ENCODE results near the gene PTPN6.
A peak's percentile ranks its signal among the peaks of the same experiment; 100 is the strongest.

The PTPN6 gene

DNA sequence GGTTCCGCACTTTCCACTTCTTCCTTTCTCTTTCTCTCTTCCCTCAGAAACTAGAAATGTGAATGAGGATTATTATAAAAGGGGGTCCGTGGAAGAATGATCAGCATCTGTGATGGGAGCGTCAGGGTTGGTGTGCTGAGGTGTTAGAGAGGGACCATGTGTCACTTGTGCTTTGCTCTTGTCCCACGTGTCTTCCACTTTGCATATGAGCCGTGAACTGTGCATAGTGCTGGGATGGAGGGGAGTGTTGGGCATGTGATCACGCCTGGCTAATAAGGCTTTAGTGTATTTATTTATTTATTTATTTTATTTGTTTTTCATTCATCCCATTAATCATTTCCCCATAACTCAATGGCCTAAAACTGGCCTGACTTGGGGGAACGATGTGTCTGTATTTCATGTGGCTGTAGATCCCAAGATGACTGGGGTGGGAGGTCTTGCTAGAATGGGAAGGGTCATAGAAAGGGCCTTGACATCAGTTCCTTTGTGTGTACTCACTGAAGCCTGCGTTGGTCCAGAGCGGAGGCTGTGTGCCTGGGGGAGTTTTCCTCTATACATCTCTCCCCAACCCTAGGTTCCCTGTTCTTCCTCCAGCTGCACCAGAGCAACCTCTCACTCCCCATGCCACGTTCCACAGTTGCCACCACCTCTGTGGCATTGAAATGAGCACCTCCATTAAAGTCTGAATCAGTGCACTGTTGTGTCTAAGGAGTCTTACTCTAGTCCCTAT, 28.0 kb upstream of the PTPN6 start:
- no peak for DNase-seq

DNA sequence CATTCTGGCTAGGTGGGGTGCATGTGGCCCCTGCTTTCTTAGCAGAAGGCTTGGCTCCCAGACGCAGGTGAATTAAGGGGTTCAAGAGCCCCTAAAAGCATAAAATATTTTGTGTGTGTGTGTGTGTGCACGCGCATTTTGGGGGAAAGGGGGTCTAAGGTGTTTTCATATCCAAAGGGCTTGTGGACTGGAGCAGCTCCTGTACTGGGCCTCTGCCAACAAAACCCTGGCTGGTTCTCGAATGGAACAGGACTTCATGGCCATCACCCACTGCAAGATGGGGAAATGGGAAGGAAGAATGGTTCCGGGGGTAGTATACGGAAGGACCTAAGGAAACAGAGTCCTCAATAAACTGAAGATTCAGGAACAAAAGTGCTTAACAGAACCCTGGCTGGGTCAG, 27.3 kb upstream of the PTPN6 start:
- no peak for DNase-seq

DNA sequence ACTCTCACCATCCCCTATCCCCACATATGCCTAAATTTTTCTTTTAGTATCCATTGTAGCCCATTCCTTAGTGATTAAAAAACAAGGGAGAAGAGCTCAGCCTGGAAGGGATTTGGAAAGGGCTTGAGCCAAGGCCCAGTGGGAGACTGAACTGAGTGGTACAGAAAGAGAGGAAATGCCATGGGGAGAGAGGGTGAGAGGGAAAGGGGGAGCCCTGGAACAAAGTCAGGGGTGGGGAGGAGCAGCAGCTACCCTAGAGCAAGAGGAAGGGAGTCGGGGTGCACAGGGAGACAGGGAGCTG, 26.0 kb upstream of the PTPN6 start:
- no peak for DNase-seq

DNA sequence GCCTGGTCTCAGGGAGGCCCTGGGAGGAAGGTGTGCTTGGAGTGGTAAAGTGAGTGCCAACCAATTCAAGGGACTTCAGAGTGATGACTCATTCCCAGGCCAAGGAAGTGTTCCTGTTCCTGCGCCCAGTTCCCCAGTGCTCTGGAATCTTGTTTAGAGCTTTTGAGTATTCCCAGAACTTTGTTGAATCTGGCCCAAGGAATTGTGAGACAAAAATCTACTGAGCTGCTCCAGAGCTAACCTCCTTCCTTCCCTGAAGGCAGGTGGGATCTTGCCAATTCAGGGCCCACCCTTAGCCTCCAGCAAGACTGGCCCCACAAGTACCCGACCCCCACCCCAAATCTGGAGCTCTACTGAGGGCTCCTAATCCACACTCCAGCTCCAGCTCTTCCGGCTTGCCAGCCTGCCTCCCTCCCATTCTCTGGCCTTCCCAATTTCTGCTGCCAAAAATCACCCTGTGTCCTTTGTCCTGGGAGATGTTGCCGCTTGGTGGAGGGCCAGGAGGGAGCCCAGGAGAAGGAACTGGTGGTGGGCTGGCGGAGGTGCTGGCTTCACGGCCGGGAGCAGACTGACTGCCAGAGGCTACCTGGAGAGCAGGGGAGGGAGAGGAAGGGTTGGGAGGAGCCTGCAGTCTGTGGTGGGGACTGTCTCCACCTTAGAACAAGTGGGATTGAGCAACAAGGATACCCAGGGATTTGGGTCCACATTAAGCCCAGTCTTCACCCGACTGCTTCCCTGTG, 25.4 kb upstream of the PTPN6 start:
- DNase-seq, result peak; percentile 78

DNA sequence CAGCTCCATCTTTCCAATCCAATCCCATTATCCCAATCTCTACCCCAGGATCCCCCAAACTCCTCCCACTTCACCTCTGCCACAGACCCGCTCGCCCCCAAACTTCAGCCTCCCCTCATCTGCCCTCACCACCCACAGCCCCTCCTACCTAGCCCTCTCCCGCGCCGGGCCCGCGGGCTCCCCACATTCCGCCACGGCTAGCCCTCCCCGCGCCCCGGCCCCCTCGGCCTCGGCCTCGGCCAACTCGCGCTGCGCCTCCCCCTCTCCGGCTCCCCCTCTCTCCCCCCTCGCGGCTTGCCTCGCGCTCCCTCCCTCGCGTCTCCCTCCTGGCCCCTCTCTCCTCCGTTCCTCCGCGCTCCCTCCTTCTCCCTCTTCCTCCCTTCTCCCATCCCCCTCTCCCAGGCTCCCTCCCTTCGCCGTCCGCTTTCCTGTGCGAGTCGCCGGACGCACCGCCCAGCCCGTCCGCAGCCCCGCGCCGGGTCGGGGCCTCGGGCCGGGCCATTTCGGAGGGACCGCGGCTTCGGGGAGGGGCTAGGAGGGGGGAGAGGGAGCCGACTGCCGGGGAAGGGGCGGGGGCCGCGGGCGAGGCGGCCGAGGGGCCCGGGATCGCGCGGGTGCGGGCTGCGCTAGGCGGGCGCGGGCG, 23.7 kb upstream of the PTPN6 start, which contains the start of gene ATN1:
Gene ATN1, plus strand, starts transcription at position 581 of the 643 bp plus-strand sequence. CDS start 6,043 bp downstream, outside the sequence.
- DNase-seq, result peak; percentile 85

DNA sequence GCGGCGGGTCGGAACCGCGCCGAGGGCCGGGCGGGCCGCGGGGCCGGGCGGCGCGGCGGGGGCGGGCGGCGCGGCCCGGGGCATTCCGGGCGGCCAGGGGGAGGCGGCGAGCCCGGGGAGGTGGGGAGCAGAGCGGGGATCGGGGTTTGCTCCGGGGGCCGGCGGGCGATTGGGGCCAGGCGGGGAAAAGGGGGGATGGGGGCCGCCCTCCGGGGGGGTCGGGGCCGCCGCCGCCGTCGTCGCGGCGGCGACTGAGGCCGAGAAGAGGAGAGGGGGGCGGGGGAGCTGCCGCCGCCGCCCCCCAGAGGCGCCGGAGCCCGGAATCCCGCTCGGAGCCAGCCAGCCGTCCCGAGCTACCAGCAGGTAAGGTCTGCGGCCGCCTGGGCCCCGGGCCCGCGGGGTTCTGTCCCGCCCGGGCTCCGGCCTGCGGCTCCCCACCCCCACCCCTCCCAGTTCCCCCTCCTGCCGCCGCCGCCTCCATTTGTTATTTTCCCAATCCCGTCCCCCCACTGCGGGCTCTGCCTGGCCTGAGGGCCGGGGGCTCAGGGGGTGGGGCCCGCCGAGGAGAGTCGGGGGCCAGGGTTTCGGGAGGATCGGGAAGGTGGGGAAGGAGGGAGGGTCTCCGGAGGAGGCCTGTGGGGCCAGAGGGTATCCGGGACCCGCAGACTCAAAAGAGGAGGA, 23.0 kb upstream of the PTPN6 start:
- peak; percentile 31 for DNase-seq

DNA sequence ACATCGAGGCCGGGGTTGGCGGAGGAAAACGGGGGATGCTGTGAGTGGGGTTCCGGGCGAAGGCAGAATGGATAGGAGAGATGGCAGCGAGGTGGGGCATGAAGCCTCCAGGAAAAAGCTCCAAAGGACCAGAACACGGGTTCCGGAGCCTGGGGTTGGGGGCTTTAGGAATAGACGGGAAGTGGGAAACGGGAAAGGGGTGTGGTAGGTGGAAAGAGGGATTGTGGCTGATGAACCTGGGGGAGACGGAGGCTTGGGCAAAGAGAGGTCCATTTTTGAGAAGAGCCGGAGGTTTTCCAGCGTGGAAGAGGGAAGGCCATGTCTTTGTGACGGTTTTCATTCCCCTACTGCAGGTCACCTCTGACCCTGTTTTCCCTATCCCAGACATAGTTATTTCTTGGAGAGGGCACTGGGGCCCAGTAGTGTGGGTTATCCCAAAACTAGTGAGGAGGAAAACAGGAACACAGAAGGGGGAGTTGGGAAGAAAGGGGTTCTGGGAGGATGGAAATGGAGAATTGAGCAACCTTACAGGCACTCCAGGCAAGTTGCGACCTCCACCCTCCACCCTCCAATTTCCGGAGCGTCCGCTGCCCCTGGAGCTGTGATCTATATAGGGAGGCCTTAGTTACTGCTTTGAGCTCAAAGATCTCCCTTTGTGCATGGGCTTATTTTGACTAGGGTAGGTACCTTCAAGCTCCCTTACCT, 22.3 kb upstream of the PTPN6 start:
- DNase-seq, result peak; percentile 24

DNA sequence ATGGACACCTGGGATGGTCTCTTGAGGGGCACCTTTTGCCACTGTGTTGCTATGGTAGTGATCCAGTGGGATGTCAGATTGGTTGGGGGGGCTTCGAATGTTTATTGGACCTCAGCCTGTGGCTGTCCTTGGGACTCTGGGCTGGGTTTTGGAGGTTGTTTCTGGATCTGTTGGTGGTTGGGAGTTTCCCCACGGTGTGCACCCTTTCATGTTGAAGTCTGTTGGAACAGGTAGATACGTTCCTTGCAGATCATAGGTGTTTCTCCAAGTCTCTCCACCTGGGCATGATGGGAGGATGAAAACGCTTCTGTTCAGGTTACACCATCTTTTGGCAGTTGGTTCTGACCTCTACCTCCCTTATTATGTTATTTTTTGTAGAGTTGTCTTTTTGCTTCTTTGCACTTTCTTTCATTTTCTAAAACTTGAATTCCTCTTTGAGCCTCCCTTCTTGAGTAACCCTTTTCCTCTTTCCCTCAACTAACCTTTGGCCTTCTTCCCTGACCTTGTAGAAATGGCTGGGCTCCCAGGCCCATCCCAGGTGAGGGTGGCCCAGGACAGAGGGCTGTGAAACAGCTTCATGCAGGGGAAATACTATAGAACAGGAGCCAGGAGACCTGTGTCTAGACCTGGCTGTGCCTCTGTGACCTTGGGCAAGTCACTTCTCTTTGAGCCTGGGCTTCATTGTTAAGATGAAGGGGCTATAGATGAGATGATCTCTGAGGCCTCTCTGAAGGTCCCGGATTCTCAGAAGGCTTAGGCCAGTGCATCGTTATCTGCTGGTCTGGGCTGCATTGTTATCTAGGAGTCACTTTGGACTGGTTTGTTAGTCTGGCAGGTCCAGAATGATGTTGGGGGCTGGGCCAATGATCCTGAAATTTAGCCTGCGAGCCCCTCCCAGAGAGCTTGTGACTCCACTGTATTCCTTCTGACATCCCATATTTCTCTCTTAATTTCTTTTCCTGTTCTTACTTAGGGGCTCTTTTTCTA, 21.4 kb upstream of the PTPN6 start:
- no peak for DNase-seq

DNA sequence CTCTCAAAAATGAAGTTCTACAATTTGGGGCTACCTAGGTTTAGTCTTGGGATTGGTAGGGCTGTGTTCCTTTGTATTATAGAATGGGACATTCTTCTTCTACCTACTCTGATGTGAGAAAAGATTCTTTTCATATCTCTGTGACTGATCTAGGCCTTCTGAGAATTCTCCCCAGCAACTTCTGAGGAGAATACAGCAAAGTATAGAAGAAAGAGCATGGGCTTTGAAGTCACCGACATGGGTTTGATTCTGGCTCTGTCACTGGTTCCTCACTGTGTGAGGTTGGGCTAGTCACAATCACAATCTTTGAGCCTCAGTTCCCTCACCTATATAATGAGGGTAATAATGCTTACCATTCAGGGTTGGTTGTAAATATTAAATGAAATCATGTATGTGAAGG, 18.4 kb upstream of the PTPN6 start:
- DNase-seq, result no peak

DNA sequence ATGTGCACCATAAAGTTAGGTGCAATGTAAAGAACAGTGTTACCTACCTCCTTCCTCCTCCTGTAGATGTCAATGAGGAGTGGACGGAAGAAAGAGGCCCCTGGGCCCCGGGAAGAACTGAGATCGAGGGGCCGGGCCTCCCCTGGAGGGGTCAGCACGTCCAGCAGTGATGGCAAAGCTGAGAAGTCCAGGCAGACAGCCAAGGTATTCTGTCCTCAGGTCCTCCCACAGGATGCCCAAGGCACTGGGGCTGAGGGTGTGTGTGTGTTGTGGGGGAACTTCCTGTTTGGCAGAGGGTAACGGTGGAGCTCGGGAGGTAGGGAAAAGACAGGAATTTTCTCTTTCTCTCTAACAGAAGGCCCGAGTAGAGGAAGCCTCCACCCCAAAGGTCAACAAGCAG, 17.0 kb upstream of the PTPN6 start:
- no peak for DNase-seq

DNA sequence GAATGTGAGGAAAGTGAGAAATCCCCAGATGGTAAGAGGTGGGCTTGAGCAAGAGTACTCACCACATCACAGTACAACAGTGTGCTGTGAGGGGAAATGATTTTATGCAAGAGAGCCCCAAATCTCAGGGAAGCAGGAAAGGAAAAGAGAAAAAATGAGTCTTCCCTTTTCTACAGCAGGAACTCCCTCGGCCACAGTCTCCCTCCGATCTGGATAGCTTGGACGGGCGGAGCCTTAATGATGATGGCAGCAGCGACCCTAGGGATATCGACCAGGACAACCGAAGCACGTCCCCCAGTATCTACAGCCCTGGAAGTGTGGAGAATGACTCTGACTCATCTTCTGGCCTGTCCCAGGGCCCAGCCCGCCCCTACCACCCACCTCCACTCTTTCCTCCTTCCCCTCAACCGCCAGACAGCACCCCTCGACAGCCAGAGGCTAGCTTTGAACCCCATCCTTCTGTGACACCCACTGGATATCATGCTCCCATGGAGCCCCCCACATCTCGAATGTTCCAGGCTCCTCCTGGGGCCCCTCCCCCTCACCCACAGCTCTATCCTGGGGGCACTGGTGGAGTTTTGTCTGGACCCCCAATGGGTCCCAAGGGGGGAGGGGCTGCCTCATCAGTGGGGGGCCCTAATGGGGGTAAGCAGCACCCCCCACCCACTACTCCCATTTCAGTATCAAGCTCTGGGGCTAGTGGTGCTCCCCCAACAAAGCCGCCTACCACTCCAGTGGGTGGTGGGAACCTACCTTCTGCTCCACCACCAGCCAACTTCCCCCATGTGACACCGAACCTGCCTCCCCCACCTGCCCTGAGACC, 15.6 kb upstream of the PTPN6 start:
- DNase-seq, result no peak

DNA sequence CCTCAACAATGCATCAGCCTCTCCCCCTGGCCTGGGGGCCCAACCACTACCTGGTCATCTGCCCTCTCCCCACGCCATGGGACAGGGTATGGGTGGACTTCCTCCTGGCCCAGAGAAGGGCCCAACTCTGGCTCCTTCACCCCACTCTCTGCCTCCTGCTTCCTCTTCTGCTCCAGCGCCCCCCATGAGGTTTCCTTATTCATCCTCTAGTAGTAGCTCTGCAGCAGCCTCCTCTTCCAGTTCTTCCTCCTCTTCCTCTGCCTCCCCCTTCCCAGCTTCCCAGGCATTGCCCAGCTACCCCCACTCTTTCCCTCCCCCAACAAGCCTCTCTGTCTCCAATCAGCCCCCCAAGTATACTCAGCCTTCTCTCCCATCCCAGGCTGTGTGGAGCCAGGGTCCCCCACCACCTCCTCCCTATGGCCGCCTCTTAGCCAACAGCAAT, 14.9 kb upstream of the PTPN6 start:
- no peak for DNase-seq

DNA sequence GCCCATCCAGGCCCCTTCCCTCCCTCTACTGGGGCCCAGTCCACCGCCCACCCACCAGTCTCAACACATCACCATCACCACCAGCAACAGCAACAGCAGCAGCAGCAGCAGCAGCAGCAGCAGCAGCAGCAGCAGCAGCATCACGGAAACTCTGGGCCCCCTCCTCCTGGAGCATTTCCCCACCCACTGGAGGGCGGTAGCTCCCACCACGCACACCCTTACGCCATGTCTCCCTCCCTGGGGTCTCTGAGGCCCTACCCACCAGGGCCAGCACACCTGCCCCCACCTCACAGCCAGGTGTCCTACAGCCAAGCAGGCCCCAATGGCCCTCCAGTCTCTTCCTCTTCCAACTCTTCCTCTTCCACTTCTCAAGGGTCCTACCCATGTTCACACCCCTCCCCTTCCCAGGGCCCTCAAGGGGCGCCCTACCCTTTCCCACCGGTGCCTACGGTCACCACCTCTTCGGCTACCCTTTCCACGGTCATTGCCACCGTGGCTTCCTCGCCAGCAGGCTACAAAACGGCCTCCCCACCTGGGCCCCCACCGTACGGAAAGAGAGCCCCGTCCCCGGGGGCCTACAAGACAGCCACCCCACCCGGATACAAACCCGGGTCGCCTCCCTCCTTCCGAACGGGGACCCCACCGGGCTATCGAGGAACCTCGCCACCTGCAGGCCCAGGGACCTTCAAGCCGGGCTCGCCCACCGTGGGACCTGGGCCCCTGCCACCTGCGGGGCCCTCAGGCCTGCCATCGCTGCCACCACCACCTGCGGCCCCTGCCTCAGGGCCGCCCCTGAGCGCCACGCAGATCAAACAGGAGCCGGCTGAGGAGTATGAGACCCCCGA, 14.3 kb upstream of the PTPN6 start:
- DNase-seq, result peak; percentile 10

DNA sequence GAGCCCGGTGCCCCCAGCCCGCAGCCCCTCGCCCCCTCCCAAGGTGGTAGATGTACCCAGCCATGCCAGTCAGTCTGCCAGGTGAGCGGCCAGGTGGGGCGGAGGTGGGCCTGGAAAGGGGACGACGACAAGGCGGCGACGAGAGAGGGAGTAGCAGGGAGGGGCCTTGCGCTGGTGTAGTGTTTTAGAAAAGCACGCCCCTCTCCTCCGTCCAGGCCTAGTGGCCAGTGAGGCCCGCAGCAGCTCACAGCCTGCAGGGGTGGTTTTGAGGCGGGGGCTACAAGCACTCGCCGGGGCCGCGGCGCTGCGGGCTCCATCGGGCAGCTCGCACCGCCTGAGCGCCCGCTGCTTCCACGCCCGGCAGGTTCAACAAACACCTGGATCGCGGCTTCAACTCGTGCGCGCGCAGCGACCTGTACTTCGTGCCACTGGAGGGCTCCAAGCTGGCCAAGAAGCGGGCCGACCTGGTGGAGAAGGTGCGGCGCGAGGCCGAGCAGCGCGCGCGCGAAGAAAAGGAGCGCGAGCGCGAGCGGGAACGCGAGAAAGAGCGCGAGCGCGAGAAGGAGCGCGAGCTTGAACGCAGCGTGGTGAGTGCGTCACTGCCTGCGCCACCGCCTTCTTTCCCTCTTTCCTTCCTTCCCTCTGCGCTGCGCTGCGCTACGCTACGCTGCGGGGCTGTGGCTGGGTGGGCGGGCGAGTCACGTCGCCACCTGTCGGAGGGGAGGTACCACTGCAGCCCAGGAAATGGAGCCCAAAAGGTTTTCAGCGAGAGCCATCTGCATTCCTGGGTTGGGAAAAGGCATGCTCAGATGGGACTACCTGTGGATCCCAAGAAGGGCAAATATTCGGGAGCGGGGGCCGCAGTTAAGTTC, 13.4 kb upstream of the PTPN6 start:
- DNase-seq, result peak; percentile 94

DNA sequence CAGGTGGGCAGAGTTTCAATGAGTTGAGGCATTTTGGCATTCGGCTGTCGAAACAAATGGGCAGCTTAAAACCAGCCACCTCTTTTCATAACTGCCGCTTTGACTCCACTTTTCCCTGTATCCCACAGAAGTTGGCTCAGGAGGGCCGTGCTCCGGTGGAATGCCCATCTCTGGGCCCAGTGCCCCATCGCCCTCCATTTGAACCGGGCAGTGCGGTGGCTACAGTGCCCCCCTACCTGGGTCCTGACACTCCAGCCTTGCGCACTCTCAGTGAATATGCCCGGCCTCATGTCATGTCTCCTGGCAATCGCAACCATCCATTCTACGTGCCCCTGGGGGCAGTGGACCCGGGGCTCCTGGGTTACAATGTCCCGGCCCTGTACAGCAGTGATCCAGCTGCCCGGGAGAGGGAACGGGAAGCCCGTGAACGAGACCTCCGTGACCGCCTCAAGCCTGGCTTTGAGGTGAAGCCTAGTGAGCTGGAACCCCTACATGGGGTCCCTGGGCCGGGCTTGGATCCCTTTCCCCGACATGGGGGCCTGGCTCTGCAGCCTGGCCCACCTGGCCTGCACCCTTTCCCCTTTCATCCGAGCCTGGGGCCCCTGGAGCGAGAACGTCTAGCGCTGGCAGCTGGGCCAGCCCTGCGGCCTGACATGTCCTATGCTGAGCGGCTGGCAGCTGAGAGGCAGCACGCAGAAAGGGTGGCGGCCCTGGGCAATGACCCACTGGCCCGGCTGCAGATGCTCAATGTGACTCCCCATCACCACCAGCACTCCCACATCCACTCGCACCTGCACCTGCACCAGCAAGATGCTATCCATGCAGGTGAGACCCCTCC, 12.6 kb upstream of the PTPN6 start:
- DNase-seq, result no peak

DNA sequence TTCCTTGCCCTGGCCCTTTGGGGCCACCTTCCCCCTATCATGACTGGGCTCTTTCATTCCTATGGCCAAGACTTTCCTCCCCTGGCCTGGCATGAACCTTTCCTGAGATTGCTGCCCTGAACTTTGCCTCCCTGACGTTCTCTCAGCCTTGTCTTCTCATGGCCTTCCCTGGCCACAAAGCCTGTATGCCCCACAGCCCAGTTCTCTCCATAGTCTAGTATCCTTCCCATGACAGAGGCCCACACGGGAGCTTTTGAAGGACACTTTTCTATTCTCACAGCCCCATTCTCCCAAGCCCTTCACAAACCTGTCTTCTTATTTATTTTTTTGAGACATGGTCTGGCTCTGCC, 12.0 kb upstream of the PTPN6 start:
- DNase-seq, result no peak

DNA sequence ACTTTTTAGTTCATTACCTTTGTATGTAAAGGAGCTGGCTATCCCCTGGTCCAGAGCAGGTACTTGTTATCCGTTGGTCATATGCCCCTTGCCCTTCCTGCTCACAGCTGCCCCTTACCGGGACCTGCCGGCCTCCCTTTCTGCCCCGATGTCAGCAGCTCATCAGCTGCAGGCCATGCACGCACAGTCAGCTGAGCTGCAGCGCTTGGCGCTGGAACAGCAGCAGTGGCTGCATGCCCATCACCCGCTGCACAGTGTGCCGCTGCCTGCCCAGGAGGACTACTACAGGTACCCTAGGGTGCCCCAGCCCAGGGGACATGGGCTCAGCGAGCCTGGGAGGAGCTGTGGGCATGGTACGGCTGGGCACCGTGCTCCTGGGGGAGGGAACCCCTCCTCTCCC, 9.9 kb upstream of the PTPN6 start:
- no peak for DNase-seq

DNA sequence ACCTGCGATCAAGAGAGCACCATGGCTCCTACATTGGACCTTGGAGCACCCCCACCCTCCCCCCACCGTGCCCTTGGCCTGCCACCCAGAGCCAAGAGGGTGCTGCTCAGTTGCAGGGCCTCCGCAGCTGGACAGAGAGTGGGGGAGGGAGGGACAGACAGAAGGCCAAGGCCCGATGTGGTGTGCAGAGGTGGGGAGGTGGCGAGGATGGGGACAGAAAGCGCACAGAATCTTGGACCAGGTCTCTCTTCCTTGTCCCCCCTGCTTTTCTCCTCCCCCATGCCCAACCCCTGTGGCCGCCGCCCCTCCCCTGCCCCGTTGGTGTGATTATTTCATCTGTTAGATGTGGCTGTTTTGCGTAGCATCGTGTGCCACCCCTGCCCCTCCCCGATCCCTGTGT, 9.4 kb upstream of the PTPN6 start:
- no peak for DNase-seq

All from midbrain (tissue), 1 donor.